Esophagus muscularis mucosa (tissue), 4 donors: Measurements from ENCODE around the gene PTPRK. TPM values are rescaled to one million over a fixed set of nuclear protein-coding genes. Genes with fewer than 3 reads are reported as not detected.

ENCODE experiments used
- DNase-seq: peaks from one replicate; pipeline ENCODE4 v3.0.0-alpha.2; 2017; ENCODE audit errors: extremely low spot score
- H3K27ac ChIP-seq, 4 donors: fragments of 200-600 bp; sonication (generic); replicated peaks in 1 of 4; 1 replicate in 3 of 4; 2 replicates in 1 of 4; pipeline ENCODE4 v1.5.1; 2016 to 2019; ENCODE audit warnings: mild to moderate bottlenecking in 1 of 4
- H3K27me3 ChIP-seq, 4 donors: fragments of 200-600 bp; sonication (generic); one replicate each; pipeline versions ENCODE4 v1.5.1 to v1.6.0; 2016 to 2019
- H3K36me3 ChIP-seq, 4 donors: fragments of 200-600 bp; sonication (generic); one replicate each; pipeline ENCODE4 v1.5.1; 2016 to 2019
- H3K4me1 ChIP-seq, 4 donors: fragments of 200-600 bp; sonication (generic); one replicate each; pipeline ENCODE4 v1.5.1; 2016 to 2019
- H3K4me3 ChIP-seq, 4 donors: fragments of 200-600 bp; sonication (generic); 1 replicate in 2 of 4; 2 replicates in 2 of 4; pipeline ENCODE4 v1.5.1; 2016 to 2019; ENCODE audit warnings: mild to moderate bottlenecking in 4 of 4, moderate library complexity in 1 of 4
- H3K9me3 ChIP-seq, 4 donors: fragments of 200-600 bp; sonication (generic); 1 replicate in 3 of 4; 2 replicates in 1 of 4; pipeline ENCODE4 v1.5.1; 2016 to 2019
- CTCF ChIP-seq, 3 experiments: fragments of 200-600 bp in 2 of 3; fragments of 450-650 bp in 1 of 3; sonication (generic) in 2 of 3; IDR thresholded peaks; one replicate each; pipeline ENCODE4 v1.5.1; 2017 to 2019; ENCODE audit warnings: antibody characterized with exemption in 3 of 3, mild to moderate bottlenecking in 2 of 3, moderate library complexity in 1 of 3
- EP300 ChIP-seq: sonication (generic); formaldehyde crosslinking; IDR thresholded peaks from one replicate; pipeline ENCODE4 v1.6.1; 2017; ENCODE audit warnings: antibody characterized with exemption
- POLR2A ChIP-seq: fragments of 450-650 bp; IDR thresholded peaks from one replicate; pipeline ENCODE4 v1.6.1; 2017; ENCODE audit warnings: antibody characterized with exemption, moderate library complexity, mild to moderate bottlenecking, low read depth
- POLR2AphosphoS5 ChIP-seq, 2 donors: sonication (generic); formaldehyde crosslinking; IDR thresholded peaks; one replicate each; pipeline ENCODE4 v1.6.1; 2017; ENCODE audit warnings: antibody characterized with exemption in 2 of 2
- WGBS: methylation state at CpG from one replicate; pipeline ENCODE4 v1.1.5; 2018; 5-methylcytosine and 5-hydroxymethylcytosine counted together
- intact Hi-C: fragments of 100-400 bp; cut with DNase I; formaldehyde crosslinking; loops from one replicate; pipeline ENCODE4 v1.15.1; 2023
- total RNA-seq, 4 donors: library from RNA; depleted of rRNA; stranded (reverse); fragments of >200 nt; gene quantifications; one replicate each; pipeline versions ENCODE4 v1.1.0 to v1.2.1, GENCODE V29; 2016

Gene PTPRK
- total RNA-seq, 4 donors from 2014 or later: 36.8 to 53.1 (median 43.8) TPM

GRCh38 chr6:128412680-128413079 lies 107.7 kb downstream of the PTPRK start:
- WGBS: 86% methylated on average over 4 of the region's 4 CpGs

GRCh38 chr6:128410584-128410983 lies 109.8 kb downstream of the PTPRK start:
- Histone ChIP-seq H3K36me3 (no peaks in the 10 kb centered on the region), H3K4me3 (no peak overlapping the region), H3K4me1 (peaks cover 0 to 6% (median 2%) of the 10 kb centered on the region in 4 donors), H3K27ac (no peak overlapping the region), H3K9me3 (no peaks in the 10 kb centered on the region), H3K27me3 (no peaks in the 10 kb centered on the region)
- intact Hi-C loops: no loop called here
- TF ChIP-seq EP300: no peak
- TF ChIP-seq POLR2A: no peak
- TF ChIP-seq CTCF (IDR thresholded peaks at IDR 0.05): no peak
- no peak for TF ChIP-seq POLR2AphosphoS5 (IDR thresholded peaks at IDR 0.05)
- WGBS: 75% methylated on average over 3 of the region's 4 CpGs
- DNase-seq: no peak

More at GRCh38 chr6:128412680-128413079, 107.7 kb downstream of the PTPRK start:
- intact Hi-C loops: no loop called here
- H3K36me3 ChIP-seq: no peaks in the 10 kb centered on the region
- H3K27me3 ChIP-seq: no peaks in the 10 kb centered on the region
- H3K4me1 ChIP-seq: peaks cover 0 to 12% (median 8%) of the 10 kb centered on the region in 4 donors
- H3K9me3 ChIP-seq: no peaks in the 10 kb centered on the region
- H3K4me3 ChIP-seq: no peak overlapping the region
- no peak overlapping the region for H3K27ac ChIP-seq
- DNase-seq: no peak
- no peak for TF ChIP-seq EP300
- no peak for TF ChIP-seq CTCF (IDR thresholded peaks at IDR 0.05)
- no peak for TF ChIP-seq POLR2A
- TF ChIP-seq POLR2AphosphoS5 (IDR thresholded peaks at IDR 0.05): no peak

- WGBS: 77% methylated on average over 1 of the region's 1 CpG
Observed at GRCh38 chr6:128409003-128409402, 111.4 kb downstream of the PTPRK start.

GRCh38 chr6:128406453-128406852 lies 113.9 kb downstream of the PTPRK start:
- no peak overlapping the region for H3K4me3 ChIP-seq
- H3K27me3 ChIP-seq: no peaks in the 10 kb centered on the region
- WGBS: 100% methylated on average over 1 of the region's 1 CpG
- H3K4me1 ChIP-seq: peaks cover 0 to 6% (median 0%) of the 10 kb centered on the region in 4 donors
- TF ChIP-seq POLR2AphosphoS5 (IDR thresholded peaks at IDR 0.05) (no peak), EP300 (no peak), POLR2A (no peak), CTCF (IDR thresholded peaks at IDR 0.05) (no peak)
- no peaks in the 10 kb centered on the region for H3K9me3 ChIP-seq
- intact Hi-C loops: no loop called here
- no peaks in the 10 kb centered on the region for H3K36me3 ChIP-seq
- no peak for DNase-seq
- no peak overlapping the region for H3K27ac ChIP-seq

More at GRCh38 chr6:128409003-128409402, 111.4 kb downstream of the PTPRK start:
- no peak overlapping the region for H3K27ac ChIP-seq
- no peaks in the 10 kb centered on the region for H3K9me3 ChIP-seq
- H3K27me3 ChIP-seq: no peaks in the 10 kb centered on the region
- TF ChIP-seq EP300 (no peak), POLR2AphosphoS5 (IDR thresholded peaks at IDR 0.05) (no peak), CTCF (IDR thresholded peaks at IDR 0.05) (no peak), POLR2A (no peak)
- H3K36me3 ChIP-seq: no peaks in the 10 kb centered on the region
- peaks cover 0 to 6% (median 0%) of the 10 kb centered on the region in 4 donors for H3K4me1 ChIP-seq
- no peak for DNase-seq
- intact Hi-C loops: no loop called here
- no peak overlapping the region for H3K4me3 ChIP-seq
